ENCODE results near the gene NLRC5. TPM values are rescaled to one million over a fixed set of nuclear protein-coding genes. Genes with fewer than 3 reads are reported as not detected.
"Not testable (repeated sequence)": the region's sequence is repeated elsewhere in the genome, so short reads cannot be mapped to it uniquely, and the experiment has no call there.

NLRC5 gene
- polyA plus RNA-seq, 1 donor: 4.2 TPM

GRCh38 chr16:56961386-56961785, 28.0 kb upstream of the NLRC5 start:
- no peak for DNase-seq

DNA sequence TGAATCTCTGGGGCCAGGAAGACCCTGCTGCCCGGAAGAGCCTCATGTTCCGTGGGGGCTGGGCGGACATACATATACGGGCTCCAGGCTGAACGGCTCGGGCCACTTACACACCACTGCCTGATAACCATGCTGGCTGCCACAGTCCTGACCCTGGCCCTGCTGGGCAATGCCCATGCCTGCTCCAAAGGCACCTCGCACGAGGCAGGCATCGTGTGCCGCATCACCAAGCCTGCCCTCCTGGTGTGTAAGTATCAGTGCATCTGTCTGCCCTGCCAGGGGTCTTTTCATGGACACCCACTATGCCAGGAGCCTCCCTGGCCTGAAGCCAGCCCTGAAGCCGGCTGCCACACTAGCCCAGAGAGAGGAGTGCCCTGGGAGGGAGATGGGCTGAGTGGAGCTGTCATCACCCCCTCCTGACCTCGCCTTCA, 27.5 kb upstream of the NLRC5 start, which contains the start of gene CETP:
Gene CETP (plus strand): TSS at position 100 of the 431 bp plus-strand sequence. CDS start 30 bp downstream, at position 130.
- no peak for DNase-seq

DNA sequence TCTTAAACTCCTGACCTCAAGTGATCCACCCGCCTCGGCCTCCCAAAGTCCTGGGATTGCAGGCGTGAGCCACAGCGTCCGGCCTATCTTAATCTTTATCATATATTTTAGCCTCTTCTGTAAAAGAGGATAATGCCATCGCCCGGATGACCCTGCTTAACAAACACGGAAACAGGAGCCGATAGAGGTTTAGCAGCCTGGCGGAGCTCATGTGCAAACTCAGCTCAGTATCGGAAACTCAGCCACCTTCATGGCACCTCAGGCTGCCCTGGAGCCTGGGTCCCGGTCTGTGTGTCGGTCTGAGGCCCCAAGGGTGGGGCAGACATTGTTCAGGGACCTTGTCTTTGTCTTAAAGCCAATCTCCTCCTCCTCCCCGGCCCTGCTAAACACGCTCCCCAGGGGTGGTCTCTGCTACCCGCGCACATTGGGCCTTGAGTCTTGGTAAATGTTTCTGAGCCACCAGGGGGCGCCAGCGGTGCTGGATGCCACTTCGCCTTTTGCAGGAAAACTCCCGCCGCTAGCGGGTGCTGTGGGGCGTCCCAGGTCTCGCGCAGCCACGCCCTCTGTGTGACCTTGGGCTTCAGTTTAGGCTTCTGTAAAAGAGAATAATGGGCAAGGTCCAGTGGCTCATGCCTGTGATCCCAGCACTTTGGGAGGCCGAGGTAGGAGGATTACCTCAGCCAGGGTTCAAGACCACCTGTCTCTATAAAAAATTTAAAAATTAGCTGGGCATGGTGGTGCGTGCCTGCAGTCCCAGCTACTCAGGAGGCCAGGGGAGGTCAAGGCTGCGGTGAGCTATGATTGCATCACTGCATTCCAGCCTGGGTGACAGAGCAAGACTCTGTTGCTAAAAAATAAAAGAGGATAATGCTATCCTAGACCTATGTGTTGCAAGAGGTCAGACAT, 24.9 kb upstream of the NLRC5 start:
- peak; percentile 71 for DNase-seq

- no peak for DNase-seq
Measured at GRCh38 chr16:56965149-56966092, 23.9 kb upstream of the NLRC5 start.

DNA sequence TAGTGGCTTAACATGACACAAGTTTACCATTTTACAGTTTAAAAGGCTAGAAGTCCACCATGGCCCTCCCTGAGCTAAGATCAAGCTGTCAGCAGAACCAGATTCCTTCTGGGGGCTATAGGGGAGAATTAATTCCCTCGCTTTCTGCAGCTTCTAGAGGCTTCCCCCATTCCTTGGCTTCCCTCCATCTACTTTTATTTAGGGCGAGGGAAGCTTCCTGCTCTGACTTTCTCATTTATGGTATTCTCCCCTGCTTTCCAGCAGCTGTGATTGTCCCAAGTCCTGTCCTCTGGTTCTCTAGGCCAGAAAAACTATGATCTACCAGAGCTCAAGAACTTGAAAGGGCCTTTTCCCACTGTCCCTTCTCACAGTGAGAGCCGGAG, 23.3 kb upstream of the NLRC5 start:
- no peak for DNase-seq

GRCh38 chr16:56967733-56968132, 21.6 kb upstream of the NLRC5 start:
- no peak for DNase-seq

DNA sequence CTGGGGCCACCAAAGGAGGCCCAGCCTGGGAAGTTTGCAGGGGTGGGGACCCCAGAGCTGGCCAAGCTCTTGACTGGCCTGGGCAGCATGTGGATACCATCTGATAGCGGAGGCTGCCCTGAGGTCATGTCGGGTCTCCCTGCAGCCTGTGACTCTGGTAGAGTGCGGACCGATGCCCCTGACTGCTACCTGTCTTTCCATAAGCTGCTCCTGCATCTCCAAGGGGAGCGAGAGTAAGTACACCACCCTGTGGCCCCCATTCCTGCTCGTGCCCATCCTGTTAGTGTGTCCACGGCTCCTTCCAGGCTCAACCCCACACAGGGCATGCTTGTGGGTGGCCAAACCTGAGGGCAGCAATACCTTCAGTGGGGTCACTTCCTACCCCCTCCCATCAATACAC, 19.6 kb upstream of the NLRC5 start:
- DNase-seq: no peak

- no peak for DNase-seq
Measured at GRCh38 chr16:56970934-56971767, 18.2 kb upstream of the NLRC5 start.

DNA sequence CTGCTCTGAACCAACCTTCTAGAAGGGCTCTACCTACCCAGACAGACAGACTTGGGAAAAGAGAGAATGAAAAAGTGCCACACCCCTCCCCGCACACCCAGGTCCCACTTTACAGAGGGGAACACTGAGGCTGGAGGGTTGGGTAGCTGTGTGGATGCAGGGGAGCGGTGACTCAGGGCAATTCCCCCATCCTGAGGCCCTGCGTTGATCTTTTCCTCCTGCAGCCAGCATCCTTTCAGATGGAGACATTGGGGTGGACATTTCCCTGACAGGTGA, 17.7 kb upstream of the NLRC5 start:
- no peak for DNase-seq

DNA sequence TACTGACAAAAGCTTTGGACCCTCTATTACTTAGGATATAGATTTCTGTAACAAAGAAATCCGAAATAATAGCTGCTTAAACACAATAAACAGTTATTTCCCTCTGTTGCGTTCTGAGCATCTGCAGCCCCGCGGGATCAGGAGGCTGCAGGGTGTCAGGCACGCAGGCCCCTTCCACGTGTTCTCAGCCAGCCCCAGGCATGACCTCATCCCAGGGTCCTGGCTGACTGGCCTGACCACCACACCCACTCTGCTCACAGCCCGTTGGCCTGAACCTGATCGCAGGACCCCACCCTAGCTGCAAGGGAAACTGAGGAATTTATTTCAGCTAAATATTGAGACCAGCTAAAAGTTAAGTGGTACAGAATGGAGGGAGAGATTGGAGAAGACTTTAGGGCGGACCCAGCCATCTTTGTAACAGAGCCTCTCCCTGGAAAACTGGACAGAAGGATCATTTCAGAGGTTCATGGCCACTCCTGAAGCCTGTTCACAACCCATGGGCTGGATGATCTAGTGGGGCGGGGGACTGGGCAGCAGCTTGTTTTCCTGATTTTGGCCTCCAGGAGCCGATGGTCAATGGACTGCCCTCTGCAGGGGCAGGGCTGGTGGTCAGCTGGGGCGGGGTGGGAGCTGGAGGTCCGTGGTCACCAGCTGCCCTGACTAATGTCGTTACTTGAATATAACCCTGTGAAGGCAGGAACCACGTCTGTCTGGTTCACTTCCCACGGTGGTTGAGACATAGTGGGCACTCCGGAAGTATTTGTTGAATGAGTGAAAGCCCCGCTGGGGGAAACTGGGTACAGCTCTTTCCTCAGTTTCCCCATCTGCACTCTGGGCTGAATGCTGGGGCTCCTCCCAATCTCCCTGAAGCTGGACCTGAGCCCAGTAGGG, 16.7 kb upstream of the NLRC5 start:
- no peak for DNase-seq

DNA sequence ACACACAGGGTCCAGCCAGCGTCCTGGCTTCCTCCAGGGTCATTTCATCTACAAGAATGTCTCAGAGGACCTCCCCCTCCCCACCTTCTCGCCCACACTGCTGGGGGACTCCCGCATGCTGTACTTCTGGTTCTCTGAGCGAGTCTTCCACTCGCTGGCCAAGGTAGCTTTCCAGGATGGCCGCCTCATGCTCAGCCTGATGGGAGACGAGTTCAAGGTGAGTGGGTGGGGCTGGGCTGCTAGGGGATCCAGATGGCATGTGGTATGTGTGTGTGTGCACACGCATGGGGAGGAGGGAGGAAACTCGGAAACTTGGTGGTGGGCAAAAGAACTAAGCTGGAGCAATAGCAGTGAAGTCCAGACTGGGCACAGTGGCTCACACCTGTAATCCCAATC, 16.1 kb upstream of the NLRC5 start:
- DNase-seq: no peak

- DNase-seq: not testable (repeated sequence)
Measured at GRCh38 chr16:56973899-56974298, 15.5 kb upstream of the NLRC5 start.

DNA sequence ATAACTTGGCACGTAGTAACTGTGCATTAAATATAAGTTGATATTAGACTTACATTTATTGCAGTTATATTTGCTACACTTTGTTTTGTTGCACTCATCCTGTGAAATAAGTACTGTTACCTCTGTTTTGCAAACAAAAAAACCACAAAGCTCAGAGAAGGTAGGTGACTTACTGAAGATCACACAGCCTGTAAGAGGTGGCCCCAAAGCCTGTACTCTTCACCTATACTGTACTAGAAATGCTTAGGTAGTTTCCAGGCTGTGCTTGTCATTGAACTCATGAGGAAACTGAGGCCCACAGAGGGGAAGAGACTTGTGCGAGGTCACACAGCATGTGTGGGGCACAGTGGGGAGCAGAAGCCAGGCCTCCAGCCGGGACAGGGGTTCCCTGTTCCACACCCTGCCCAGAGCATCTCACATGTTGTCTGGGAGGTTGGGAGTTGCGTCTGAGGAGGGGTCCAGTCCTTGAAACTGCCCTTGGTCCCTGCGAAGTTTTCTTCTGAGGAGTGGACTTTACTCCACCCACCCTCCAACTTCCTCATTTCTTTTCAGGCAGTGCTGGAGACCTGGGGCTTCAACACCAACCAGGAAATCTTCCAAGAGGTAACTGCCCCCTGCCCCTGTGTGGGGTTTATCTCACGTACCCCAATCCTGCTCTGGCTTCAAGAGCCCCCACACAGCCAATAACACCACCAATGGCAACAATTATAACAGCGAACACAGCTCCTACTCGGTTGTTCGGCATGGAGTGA, 14.6 kb upstream of the NLRC5 start:
- no peak for DNase-seq

GRCh38 chr16:56975714-56976113, 13.6 kb upstream of the NLRC5 start:
- no peak for DNase-seq

DNA sequence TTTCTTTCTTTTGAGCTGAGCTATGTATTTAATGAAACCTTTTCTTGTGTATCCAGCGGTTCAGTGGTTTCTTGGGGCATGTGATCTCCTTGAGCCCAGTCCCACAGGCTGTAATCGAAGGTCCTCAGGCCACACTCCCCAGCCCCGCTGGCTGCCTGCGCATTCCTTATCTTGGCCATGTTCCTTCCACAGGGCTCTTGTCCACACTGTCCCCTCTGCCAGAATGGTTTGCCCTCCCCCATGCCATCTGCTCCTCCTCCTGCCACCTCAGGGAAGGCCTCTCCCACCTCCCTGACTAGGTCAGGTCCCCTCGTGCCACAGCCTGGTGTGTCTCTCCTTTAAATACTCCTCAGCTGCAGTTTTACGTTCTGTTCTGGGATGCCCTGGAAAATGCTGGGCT, 12.1 kb upstream of the NLRC5 start:
- no peak for DNase-seq

- no peak for DNase-seq
Measured at GRCh38 chr16:56977823-56978430, 11.4 kb upstream of the NLRC5 start.

DNA sequence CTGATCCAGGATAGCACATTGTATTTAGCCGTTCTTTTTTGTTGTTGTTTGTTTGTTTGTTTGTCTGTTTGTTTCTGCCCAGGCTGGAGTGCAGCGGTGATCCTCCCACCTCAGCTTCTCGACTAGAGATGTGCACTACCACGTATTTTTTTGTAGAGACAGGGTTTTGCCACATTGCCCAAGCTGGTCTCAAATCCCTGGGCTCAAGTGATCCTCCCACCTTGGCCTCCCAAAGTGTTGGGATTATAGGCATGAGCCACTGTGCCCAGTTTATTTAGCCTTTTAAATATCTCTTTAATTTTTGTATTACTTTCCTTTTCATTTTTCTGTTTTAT, 9.2 kb upstream of the NLRC5 start:
- no peak for DNase-seq

GRCh38 chr16:56980792-56981724, 8.3 kb upstream of the NLRC5 start:
- peak; percentile 39 for DNase-seq

DNA sequence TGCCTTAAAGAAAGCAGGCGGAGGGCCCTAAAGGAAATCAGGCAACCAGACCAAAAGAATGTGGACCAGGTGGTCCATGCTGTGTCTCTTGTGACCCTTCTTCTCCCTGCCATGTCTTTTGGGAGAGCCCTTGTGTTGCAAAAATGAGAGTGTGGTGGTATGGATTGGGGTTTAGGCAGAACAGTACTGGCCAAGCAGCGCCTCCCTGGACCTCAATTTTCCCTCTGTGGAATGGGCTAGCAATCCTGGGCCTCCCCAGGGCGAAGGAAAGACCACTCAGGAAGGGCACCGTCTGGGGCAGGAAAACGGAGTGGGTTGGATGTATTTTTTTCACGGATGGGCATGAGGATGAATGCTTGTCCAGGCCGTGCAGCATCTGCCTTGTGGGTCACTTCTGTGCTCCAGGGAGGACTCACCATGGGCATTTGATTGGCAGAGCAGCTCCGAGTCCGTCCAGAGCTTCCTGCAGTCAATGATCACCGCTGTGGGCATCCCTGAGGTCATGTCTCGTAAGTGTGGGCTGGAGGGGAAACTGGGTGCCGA, 7.6 kb upstream of the NLRC5 start:
- no peak for DNase-seq

Data from hindlimb muscle (tissue), 1 donor.